Loucy (cell line): Measurements from ENCODE around the gene C2orf81.

Source experiments
- EZH2phosphoT487 ChIP-seq: fragments of 200-600 bp; IDR thresholded peaks from 2 replicates; pipeline ENCODE4 v1.6.1; 2018; ENCODE audit warnings: antibody characterized with exemption, mild to moderate bottlenecking, moderate library complexity, borderline replicate concordance
- TF ChIP-seq, protein P1 (sequence below): fragments of 200-600 bp; sonication (generic); conservative IDR thresholded peaks from 2 replicates; pipeline ENCODE4 v1.5.1; 2014; ENCODE audit warnings: mild to moderate bottlenecking, antibody characterized with exemption, low read length

- TF ChIP-seq, protein P1, sequence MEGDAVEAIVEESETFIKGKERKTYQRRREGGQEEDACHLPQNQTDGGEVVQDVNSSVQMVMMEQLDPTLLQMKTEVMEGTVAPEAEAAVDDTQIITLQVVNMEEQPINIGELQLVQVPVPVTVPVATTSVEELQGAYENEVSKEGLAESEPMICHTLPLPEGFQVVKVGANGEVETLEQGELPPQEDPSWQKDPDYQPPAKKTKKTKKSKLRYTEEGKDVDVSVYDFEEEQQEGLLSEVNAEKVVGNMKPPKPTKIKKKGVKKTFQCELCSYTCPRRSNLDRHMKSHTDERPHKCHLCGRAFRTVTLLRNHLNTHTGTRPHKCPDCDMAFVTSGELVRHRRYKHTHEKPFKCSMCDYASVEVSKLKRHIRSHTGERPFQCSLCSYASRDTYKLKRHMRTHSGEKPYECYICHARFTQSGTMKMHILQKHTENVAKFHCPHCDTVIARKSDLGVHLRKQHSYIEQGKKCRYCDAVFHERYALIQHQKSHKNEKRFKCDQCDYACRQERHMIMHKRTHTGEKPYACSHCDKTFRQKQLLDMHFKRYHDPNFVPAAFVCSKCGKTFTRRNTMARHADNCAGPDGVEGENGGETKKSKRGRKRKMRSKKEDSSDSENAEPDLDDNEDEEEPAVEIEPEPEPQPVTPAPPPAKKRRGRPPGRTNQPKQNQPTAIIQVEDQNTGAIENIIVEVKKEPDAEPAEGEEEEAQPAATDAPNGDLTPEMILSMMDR = no peak
- no peak for TF ChIP-seq EZH2phosphoT487
Measured at GRCh38 chr2:74429487-74430451, 8.3 kb upstream of the C2orf81 start.
